SU-DHL-6 (cell line): ENCODE measurements around the gene SLC39A11.

Source experiments
- H2AFZ ChIP-seq: fragments of 200-600 bp; sonication (generic); 2 replicates; pipeline ENCODE4 v1.6.1; 2014; ENCODE audit warnings: low read depth, mild to moderate bottlenecking, moderate library complexity, mixed read lengths, antibody characterized with exemption, low read length; ENCODE audit not compliant: severe bottlenecking
- H3F3A ChIP-seq: fragments of 200-600 bp; shearing (Covaris generic); 2 replicates; pipeline ENCODE4 v1.6.0; 2016; ENCODE audit warnings: antibody characterized with exemption, mild to moderate bottlenecking; ENCODE audit not compliant: insufficient read depth
- H3K27ac ChIP-seq: fragments of 200-600 bp; sonication (generic); 2 replicates; pipeline ENCODE4 v1.5.1; 2016; ENCODE audit warnings: low read depth, mild to moderate bottlenecking, low read length, moderate library complexity, mixed read lengths
- H3K27me3 ChIP-seq: fragments of 200-600 bp; sonication (generic), shearing (Covaris generic); 2 replicates; pipeline ENCODE4 v1.6.0; 2014; ENCODE audit warnings: mild to moderate bottlenecking, low read length
- H3K36me3 ChIP-seq: fragments of 200-600 bp; sonication (generic); 2 replicates; pipeline ENCODE4 v1.6.1; 2014; ENCODE audit warnings: mild to moderate bottlenecking, low read length, mixed read lengths
- H3K4me2 ChIP-seq: fragments of 300-600, 200-600 bp; shearing (Covaris generic), sonication (generic); 2 replicates; pipeline ENCODE4 v1.6.0; 2014; ENCODE audit warnings: low read length, low read depth, mild to moderate bottlenecking; ENCODE audit not compliant: poor library complexity, severe bottlenecking
- H3K4me3 ChIP-seq: fragments of 200-600 bp; sonication (generic); 2 replicates; pipeline ENCODE4 v1.5.1; 2014; ENCODE audit warnings: antibody characterized with exemption, low read length, mild to moderate bottlenecking, mixed read lengths; ENCODE audit not compliant: insufficient read depth, poor library complexity, severe bottlenecking
- H3K79me2 ChIP-seq: fragments of 200-600 bp; sonication (generic); 2 replicates; pipeline ENCODE4 v1.6.1; 2014; ENCODE audit warnings: mild to moderate bottlenecking, low read length, moderate library complexity; ENCODE audit not compliant: insufficient read depth
- H3K9ac ChIP-seq: fragments of 200-600 bp; sonication (generic); 2 replicates; pipeline ENCODE4 v1.7.0; 2014; ENCODE audit warnings: mild to moderate bottlenecking, low read length
- H3K9me2 ChIP-seq: fragments of 200-600 bp; sonication (generic); replicated peaks from 2 replicates; pipeline ENCODE4 v1.6.1; 2014; ENCODE audit warnings: low read length; ENCODE audit not compliant: insufficient read depth
- H3K9me3 ChIP-seq: fragments of 200-600 bp; sonication (generic); 2 replicates; pipeline ENCODE4 v1.6.1; 2014; ENCODE audit warnings: low read length, mixed read lengths; ENCODE audit not compliant: insufficient read depth
- H4K20me1 ChIP-seq: fragments of 200-600 bp; sonication (generic); 2 replicates; pipeline ENCODE4 v1.6.1; 2014; ENCODE audit warnings: low read depth, mild to moderate bottlenecking, antibody characterized with exemption, low read length, moderate library complexity, mixed read lengths
- CTCF ChIP-seq: fragments of 200-600 bp; sonication (generic); IDR thresholded peaks from one replicate; pipeline ENCODE4 v1.5.1; 2017; ENCODE audit warnings: antibody characterized with exemption, mild to moderate bottlenecking, low read length, moderate library complexity; ENCODE audit not compliant: insufficient read depth, poor library complexity, severe bottlenecking
- EZH2phosphoT487 ChIP-seq: fragments of 200-600 bp; sonication (generic), shearing (Covaris generic); conservative IDR thresholded peaks from 2 replicates; pipeline ENCODE4 v1.6.1; 2018; ENCODE audit warnings: mild to moderate bottlenecking, antibody characterized with exemption, low read length, moderate library complexity, mixed read lengths

Gene SLC39A11

GRCh38 chr17:72876413-72876812, 216.1 kb downstream of the SLC39A11 start:
- Histone ChIP-seq H3K36me3 (peaks cover 6% of the 10 kb centered on the region; the same call in 1 of the 2 replicates), H3K79me2 (no peaks in the 10 kb centered on the region), H3K27ac (no peak overlapping the region), H3K27me3 (no peaks in the 10 kb centered on the region), H4K20me1 (no peaks in the 10 kb centered on the region), H3K4me2 (no peak overlapping the region), H3K9me2 (no peaks in the 10 kb centered on the region), H3K9me3 (peaks cover 25% of the 10 kb centered on the region; the same call in 1 of the 2 replicates), H3F3A (no peaks in the 10 kb centered on the region), H3K9ac (no peak overlapping the region), H2AFZ (no peak overlapping the region), H3K4me3 (no peak overlapping the region)
- no peak for TF ChIP-seq EZH2phosphoT487
- no peak for TF ChIP-seq CTCF

- Histone ChIP-seq H3K9me2 (no peaks in the 10 kb centered on the region), H3K36me3 (peaks cover 5% of the 10 kb centered on the region; the same call in 1 of the 2 replicates), H3K4me3 (no peak overlapping the region), H3F3A (no peaks in the 10 kb centered on the region), H3K4me2 (no peak overlapping the region), H3K27me3 (no peaks in the 10 kb centered on the region), H3K9me3 (peaks cover 25% of the 10 kb centered on the region; the same call in 1 of the 2 replicates), H3K9ac (no peak overlapping the region), H3K79me2 (no peaks in the 10 kb centered on the region), H3K27ac (no peak overlapping the region), H4K20me1 (no peaks in the 10 kb centered on the region), H2AFZ (no peak overlapping the region)
- TF ChIP-seq EZH2phosphoT487 (no peak), CTCF (no peak)
These were observed 217.1 kb downstream of the SLC39A11 start for GRCh38 chr17:72875361-72875760.

GRCh38 chr17:72872396-72872795, 220.1 kb downstream of the SLC39A11 start:
- H3K9me3 ChIP-seq, result peaks cover 12% of the 10 kb centered on the region; the same call in 1 of the 2 replicates
- H3K4me3 ChIP-seq, result no peak overlapping the region
- H3K9me2 ChIP-seq, result no peaks in the 10 kb centered on the region
- H3K27ac ChIP-seq, result no peak overlapping the region
- no peaks in the 10 kb centered on the region for H3K36me3 ChIP-seq
- H3K27me3 ChIP-seq, result no peaks in the 10 kb centered on the region
- TF ChIP-seq CTCF, result no peak
- H3F3A ChIP-seq, result no peaks in the 10 kb centered on the region
- H2AFZ ChIP-seq, result no peak overlapping the region
- H4K20me1 ChIP-seq, result no peaks in the 10 kb centered on the region
- no peaks in the 10 kb centered on the region for H3K79me2 ChIP-seq
- H3K9ac ChIP-seq, result no peak overlapping the region
- no peak overlapping the region for H3K4me2 ChIP-seq
